ENCODE results near the gene IPCEF1.

The IPCEF1 gene

DNA sequence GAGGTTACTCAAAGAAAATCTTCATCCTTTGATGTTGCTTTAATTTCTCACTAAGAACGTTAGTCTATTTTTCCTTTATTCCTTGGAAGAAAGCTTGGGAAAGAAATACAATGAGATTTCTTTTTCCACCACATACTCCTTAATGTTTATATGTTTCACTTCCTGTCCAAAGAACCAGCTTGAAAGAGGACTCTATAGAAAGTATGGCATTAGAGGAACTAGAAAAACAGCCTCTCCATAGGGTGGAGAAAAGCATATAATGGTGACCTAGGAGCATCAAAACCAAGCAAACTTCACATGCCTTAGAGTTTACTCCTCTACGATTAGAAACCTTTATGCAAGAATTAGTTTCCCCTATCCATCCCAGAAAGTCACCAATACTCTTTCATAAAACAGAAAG is 186.5 kb downstream of the IPCEF1 start:
- TF ChIP-seq, protein P1, sequence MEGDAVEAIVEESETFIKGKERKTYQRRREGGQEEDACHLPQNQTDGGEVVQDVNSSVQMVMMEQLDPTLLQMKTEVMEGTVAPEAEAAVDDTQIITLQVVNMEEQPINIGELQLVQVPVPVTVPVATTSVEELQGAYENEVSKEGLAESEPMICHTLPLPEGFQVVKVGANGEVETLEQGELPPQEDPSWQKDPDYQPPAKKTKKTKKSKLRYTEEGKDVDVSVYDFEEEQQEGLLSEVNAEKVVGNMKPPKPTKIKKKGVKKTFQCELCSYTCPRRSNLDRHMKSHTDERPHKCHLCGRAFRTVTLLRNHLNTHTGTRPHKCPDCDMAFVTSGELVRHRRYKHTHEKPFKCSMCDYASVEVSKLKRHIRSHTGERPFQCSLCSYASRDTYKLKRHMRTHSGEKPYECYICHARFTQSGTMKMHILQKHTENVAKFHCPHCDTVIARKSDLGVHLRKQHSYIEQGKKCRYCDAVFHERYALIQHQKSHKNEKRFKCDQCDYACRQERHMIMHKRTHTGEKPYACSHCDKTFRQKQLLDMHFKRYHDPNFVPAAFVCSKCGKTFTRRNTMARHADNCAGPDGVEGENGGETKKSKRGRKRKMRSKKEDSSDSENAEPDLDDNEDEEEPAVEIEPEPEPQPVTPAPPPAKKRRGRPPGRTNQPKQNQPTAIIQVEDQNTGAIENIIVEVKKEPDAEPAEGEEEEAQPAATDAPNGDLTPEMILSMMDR (conservative IDR thresholded peaks at IDR 0.05) = no peak
- no peak overlapping the region for H3K27ac ChIP-seq

- no peak overlapping the region for H3K27ac ChIP-seq
- TF ChIP-seq, protein P1 (conservative IDR thresholded peaks at IDR 0.05) = no peak
Measured at GRCh38 chr6:154169193-154169847, 187.3 kb downstream of the IPCEF1 start.

DNA sequence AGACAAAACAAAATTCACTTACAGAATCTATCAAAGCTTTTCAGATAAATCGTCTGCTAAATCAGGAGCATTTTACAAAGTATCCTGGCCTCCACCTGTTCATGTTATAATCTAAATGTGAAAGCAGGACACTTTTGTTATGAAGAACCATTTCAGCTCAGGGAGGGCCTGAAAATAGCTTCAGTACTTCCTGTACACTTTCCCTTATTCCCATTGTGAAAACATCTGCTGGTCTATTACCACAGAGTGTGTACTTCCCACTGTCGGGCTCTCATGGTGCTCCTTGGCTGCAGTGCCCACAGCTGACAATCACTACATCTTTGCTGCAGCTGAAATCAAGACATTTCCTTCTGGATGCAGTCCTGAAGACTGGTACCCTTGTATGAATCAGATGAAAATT is 189.5 kb downstream of the IPCEF1 start:
- peak overlapping the region; percentile 45 for H3K27ac ChIP-seq
- TF ChIP-seq, protein P1 (conservative IDR thresholded peaks at IDR 0.05) = no peak

GRCh38 chr6:154166140-154166539 is 190.5 kb downstream of the IPCEF1 start:
- no peak overlapping the region for H3K27ac ChIP-seq
- TF ChIP-seq, protein P1 (conservative IDR thresholded peaks at IDR 0.05) = no peak

GRCh38 chr6:154165478-154165877 is 191.1 kb downstream of the IPCEF1 start:
- H3K27ac ChIP-seq = no peak overlapping the region
- TF ChIP-seq, protein P1 (conservative IDR thresholded peaks at IDR 0.05) = no peak

DNA sequence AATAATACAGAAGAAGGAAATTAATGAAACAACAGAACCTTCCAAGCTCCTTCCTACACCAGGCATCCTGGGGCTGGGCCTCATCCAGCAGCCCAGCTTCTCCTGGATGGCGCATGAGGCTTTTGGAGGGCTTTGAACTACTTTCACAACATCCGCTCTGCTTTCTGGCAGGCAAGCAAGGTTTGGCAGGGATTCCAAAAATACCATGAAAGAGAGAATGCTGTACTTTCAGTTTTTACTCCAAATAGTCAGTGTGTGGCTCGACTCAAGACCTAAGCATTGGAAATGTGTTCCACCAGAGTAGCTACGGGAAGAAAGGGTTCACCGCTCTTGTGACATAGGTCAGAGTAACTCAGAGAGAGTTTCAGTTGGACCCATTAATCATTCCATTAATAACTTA is 192.2 kb downstream of the IPCEF1 start:
- no peak overlapping the region for H3K27ac ChIP-seq
- TF ChIP-seq, protein P1 (conservative IDR thresholded peaks at IDR 0.05) = no peak

- TF ChIP-seq, protein P1 (conservative IDR thresholded peaks at IDR 0.05) = no peak
- no peak overlapping the region for H3K27ac ChIP-seq
Measured at GRCh38 chr6:154161689-154162088, 194.9 kb downstream of the IPCEF1 start.

Measured in VCaP (cell line).